ENCODE results near the gene RRM1. TPM values are rescaled to one million over a fixed set of nuclear protein-coding genes. Genes with fewer than 3 reads are reported as not detected.

Gene RRM1
- total and polyA plus RNA-seq, 10 of the 15 experiments (the other 5 are each of a cell fraction or from before 2014, with no cell fraction given), result 94.0 to 255 (median 148) TPM

DNA sequence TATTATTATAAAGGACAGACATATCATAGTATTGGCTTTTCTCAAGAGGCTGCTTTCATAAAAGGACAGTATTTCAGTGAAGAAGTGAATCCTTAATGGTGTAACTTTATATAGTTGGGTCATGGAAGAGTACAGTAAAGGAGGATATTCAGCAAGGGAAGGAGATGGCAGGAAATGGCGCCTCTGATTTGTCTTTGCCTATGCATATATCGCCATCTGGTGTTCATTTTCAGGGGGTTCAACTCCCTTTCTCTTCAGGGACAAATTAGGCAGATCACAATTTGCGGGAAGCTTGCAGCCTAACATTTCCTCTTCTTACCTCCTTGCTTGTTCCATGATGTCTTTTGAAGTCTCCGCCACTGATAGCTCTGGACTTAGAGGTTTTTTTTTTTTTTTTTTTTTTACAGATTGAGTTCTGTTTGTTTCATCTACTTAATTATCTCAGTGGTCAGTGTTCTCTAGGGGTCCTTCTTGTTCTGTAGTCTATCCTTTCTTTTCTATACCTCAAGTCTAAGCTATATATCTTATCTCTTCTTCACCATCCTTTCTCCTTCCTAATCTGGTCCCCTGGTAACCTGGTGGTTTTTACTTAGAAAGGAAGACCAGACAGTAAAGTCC, 21.8 kb upstream of the RRM1 start (continued):
- TF ChIP-seq SPI1 (IDR thresholded peaks at IDR 0.05; ENCODE audit: borderline replicate concordance, insufficient read depth, low read depth, low read length), result no peak
- TF ChIP-seq, protein P1, sequence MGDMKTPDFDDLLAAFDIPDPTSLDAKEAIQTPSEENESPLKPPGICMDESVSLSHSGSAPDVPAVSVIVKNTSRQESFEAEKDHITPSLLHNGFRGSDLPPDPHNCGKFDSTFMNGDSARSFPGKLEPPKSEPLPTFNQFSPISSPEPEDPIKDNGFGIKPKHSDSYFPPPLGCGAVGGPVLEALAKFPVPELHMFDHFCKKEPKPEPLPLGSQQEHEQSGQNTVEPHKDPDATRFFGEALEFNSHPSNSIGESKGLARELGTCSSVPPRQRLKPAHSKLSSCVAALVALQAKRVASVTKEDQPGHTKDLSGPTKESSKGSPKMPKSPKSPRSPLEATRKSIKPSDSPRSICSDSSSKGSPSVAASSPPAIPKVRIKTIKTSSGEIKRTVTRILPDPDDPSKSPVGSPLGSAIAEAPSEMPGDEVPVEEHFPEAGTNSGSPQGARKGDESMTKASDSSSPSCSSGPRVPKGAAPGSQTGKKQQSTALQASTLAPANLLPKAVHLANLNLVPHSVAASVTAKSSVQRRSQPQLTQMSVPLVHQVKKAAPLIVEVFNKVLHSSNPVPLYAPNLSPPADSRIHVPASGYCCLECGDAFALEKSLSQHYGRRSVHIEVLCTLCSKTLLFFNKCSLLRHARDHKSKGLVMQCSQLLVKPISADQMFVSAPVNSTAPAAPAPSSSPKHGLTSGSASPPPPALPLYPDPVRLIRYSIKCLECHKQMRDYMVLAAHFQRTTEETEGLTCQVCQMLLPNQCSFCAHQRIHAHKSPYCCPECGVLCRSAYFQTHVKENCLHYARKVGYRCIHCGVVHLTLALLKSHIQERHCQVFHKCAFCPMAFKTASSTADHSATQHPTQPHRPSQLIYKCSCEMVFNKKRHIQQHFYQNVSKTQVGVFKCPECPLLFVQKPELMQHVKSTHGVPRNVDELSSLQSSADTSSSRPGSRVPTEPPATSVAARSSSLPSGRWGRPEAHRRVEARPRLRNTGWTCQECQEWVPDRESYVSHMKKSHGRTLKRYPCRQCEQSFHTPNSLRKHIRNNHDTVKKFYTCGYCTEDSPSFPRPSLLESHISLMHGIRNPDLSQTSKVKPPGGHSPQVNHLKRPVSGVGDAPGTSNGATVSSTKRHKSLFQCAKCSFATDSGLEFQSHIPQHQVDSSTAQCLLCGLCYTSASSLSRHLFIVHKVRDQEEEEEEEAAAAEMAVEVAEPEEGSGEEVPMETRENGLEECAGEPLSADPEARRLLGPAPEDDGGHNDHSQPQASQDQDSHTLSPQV (IDR thresholded peaks at IDR 0.05), result no peak
- no peak for TF ChIP-seq EGR1 (IDR thresholded peaks at IDR 0.05; ENCODE audit: borderline replicate concordance in 1 of 2, low read depth in 2 of 2, low read length in 2 of 2)
- peak; percentile 97 for TF ChIP-seq SMC3 (IDR thresholded peaks at IDR 0.05; ENCODE audit: borderline replicate concordance, low read length)
- TF ChIP-seq TCF7 (IDR thresholded peaks at IDR 0.05; ENCODE audit: borderline replicate concordance), result no peak
- TF ChIP-seq PAX5 (IDR thresholded peaks at IDR 0.05; ENCODE audit: borderline replicate concordance, low read depth, low read length), result no peak
- TF ChIP-seq ESRRA (IDR thresholded peaks at IDR 0.05; ENCODE audit: low read length), result no peak
- TF ChIP-seq, protein P2, sequence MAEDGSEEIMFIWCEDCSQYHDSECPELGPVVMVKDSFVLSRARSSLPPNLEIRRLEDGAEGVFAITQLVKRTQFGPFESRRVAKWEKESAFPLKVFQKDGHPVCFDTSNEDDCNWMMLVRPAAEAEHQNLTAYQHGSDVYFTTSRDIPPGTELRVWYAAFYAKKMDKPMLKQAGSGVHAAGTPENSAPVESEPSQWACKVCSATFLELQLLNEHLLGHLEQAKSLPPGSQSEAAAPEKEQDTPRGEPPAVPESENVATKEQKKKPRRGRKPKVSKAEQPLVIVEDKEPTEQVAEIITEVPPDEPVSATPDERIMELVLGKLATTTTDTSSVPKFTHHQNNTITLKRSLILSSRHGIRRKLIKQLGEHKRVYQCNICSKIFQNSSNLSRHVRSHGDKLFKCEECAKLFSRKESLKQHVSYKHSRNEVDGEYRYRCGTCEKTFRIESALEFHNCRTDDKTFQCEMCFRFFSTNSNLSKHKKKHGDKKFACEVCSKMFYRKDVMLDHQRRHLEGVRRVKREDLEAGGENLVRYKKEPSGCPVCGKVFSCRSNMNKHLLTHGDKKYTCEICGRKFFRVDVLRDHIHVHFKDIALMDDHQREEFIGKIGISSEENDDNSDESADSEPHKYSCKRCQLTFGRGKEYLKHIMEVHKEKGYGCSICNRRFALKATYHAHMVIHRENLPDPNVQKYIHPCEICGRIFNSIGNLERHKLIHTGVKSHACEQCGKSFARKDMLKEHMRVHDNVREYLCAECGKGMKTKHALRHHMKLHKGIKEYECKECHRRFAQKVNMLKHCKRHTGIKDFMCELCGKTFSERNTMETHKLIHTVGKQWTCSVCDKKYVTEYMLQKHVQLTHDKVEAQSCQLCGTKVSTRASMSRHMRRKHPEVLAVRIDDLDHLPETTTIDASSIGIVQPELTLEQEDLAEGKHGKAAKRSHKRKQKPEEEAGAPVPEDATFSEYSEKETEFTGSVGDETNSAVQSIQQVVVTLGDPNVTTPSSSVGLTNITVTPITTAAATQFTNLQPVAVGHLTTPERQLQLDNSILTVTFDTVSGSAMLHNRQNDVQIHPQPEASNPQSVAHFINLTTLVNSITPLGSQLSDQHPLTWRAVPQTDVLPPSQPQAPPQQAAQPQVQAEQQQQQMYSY (CRISPR knock-in tag; IDR thresholded peaks at IDR 0.05), result no peak
